Calu3 (cell line): ENCODE data around the gene SLFN12. TPM values are rescaled to one million over a fixed set of nuclear protein-coding genes. Genes with fewer than 3 reads are reported as not detected.
A peak's percentile ranks its signal among the peaks of the same experiment; 100 is the strongest.
"Not testable (repeated sequence)": the region's sequence is repeated elsewhere in the genome, so short reads cannot be mapped to it uniquely, and the experiment has no call there.

Experiments used
- BruUV-seq: library from RNA; stranded (reverse); fragments of 400-500 nt; replicated peaks from 2 replicates; lab custom pipeline; 2021; lab: Mats Ljungman, UMichigan
- CTCF ChIA-PET: fragments of 300-600 bp; sonication (Branson Sonifier 250); formaldehyde crosslinking; loops from one replicate; lab custom pipeline; 2022; ENCODE audit warnings: antibody characterized with exemption; lab: Charles Lee
- DNase-seq: peaks from one replicate; pipeline ENCODE4 v3.0.0; 2022
- H3K27ac Mint-ChIP-seq: one replicate; pipeline ENCODE4 v1.8.0; 2022; ENCODE audit warnings: mixed read lengths; ENCODE audit not compliant: unreplicated experiment
- H3K27me3 Mint-ChIP-seq: one replicate; pipeline ENCODE4 v1.8.0; 2022; ENCODE audit warnings: mixed read lengths; ENCODE audit not compliant: unreplicated experiment
- H3K36me3 Mint-ChIP-seq: one replicate; pipeline ENCODE4 v1.8.0; 2022; ENCODE audit warnings: mild to moderate bottlenecking, moderate library complexity, mixed read lengths; ENCODE audit not compliant: insufficient read depth, unreplicated experiment
- H3K4me1 Mint-ChIP-seq: one replicate; pipeline ENCODE4 v1.8.0; 2022; ENCODE audit warnings: mild to moderate bottlenecking, low read depth, mixed read lengths; ENCODE audit not compliant: unreplicated experiment
- H3K4me3 Mint-ChIP-seq: one replicate; pipeline ENCODE4 v1.8.0; 2022; ENCODE audit warnings: mild to moderate bottlenecking, low read depth, moderate library complexity, mixed read lengths; ENCODE audit not compliant: unreplicated experiment
- H3K9me3 Mint-ChIP-seq: one replicate; pipeline ENCODE4 v1.8.0; 2022; ENCODE audit warnings: low read depth, mixed read lengths; ENCODE audit not compliant: unreplicated experiment
- intact Hi-C: fragments of 100-400 bp; cut with micrococcal nuclease; formaldehyde crosslinking; loops from one replicate; pipeline ENCODE4 v1.10.0; 2022; ENCODE audit not compliant: unreplicated experiment
- total RNA-seq: library from RNA; stranded (reverse); gene quantifications from 2 replicates; pipeline ENCODE4 v1.2.3, GENCODE V29; 2022
- TF ChIP-seq, protein P1 (sequence below): fragments of 200-600 bp; IDR thresholded peaks from one replicate; pipeline ENCODE4 v1.8.0; 2022; ENCODE audit warnings: antibody characterized with exemption; ENCODE audit not compliant: unreplicated experiment

Gene SLFN12
- total RNA-seq, 1 experiment from 2014 or later: 0.54 TPM

- H3K4me3 Mint-ChIP-seq: no peak overlapping the region
- TF ChIP-seq, protein P1, sequence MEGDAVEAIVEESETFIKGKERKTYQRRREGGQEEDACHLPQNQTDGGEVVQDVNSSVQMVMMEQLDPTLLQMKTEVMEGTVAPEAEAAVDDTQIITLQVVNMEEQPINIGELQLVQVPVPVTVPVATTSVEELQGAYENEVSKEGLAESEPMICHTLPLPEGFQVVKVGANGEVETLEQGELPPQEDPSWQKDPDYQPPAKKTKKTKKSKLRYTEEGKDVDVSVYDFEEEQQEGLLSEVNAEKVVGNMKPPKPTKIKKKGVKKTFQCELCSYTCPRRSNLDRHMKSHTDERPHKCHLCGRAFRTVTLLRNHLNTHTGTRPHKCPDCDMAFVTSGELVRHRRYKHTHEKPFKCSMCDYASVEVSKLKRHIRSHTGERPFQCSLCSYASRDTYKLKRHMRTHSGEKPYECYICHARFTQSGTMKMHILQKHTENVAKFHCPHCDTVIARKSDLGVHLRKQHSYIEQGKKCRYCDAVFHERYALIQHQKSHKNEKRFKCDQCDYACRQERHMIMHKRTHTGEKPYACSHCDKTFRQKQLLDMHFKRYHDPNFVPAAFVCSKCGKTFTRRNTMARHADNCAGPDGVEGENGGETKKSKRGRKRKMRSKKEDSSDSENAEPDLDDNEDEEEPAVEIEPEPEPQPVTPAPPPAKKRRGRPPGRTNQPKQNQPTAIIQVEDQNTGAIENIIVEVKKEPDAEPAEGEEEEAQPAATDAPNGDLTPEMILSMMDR: no peak
- H3K9me3 Mint-ChIP-seq: no peaks in the 10 kb centered on the region
- intact Hi-C loops: no loop called here
- CTCF ChIA-PET: no interaction called here
- no TSS peak for BruUV-seq
- no peaks in the 10 kb centered on the region for H3K36me3 Mint-ChIP-seq
- H3K27ac Mint-ChIP-seq: no peak overlapping the region
- no peak for DNase-seq
- H3K27me3 Mint-ChIP-seq: no peaks in the 10 kb centered on the region
- peaks cover 33% of the 10 kb centered on the region for H3K4me1 Mint-ChIP-seq
These were observed 24.8 kb downstream of the SLFN12 start for GRCh38 chr17:35407531-35407930.

DNA sequence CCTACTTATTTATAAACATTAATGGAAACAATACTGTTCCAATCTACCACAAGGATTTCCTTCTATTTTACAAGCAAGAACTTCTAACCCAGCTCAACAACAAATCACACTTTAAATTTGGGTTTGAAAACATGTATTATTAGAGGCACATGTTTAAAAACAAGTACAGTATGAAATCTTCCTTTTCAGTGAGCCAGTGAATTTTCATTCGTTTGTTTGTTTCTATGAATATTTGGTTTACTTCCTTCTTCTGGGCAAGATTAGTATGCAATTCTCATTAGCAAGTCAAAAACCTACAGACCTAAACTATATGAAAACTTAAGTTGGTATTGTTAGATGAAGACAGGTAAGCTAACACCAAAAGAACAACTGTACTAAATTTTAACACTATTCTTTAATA lies 25.7 kb downstream of the SLFN12 start:
- DNase-seq: no peak
- no peak overlapping the region for H3K27ac Mint-ChIP-seq
- H3K9me3 Mint-ChIP-seq: no peaks in the 10 kb centered on the region
- no peak overlapping the region for H3K4me3 Mint-ChIP-seq
- no peaks in the 10 kb centered on the region for H3K27me3 Mint-ChIP-seq
- TF ChIP-seq, protein P1: no peak
- intact Hi-C loops: no loop called here
- CTCF ChIA-PET: no interaction called here
- peaks cover 34% of the 10 kb centered on the region for H3K4me1 Mint-ChIP-seq
- no TSS peak for BruUV-seq
- no peaks in the 10 kb centered on the region for H3K36me3 Mint-ChIP-seq

- H3K36me3 Mint-ChIP-seq: no peaks in the 10 kb centered on the region
- CTCF ChIA-PET: no interaction called here
- H3K9me3 Mint-ChIP-seq: no peaks in the 10 kb centered on the region
- no peaks in the 10 kb centered on the region for H3K27me3 Mint-ChIP-seq
- BruUV-seq: no TSS peak
- TF ChIP-seq, protein P1: no peak
- intact Hi-C loops: no loop called here
- DNase-seq: no peak
- peak overlapping the region; percentile 92 for H3K27ac Mint-ChIP-seq
- H3K4me1 Mint-ChIP-seq: peaks cover 23% of the 10 kb centered on the region
- peak overlapping the region; percentile 36 for H3K4me3 Mint-ChIP-seq
These were observed 27.9 kb downstream of the SLFN12 start for GRCh38 chr17:35404360-35404759.

GRCh38 chr17:35393783-35394182 lies 38.5 kb downstream of the SLFN12 start:
- H3K27me3 Mint-ChIP-seq, intact Hi-C loops, H3K4me1 Mint-ChIP-seq: not testable (repeated sequence)

DNA sequence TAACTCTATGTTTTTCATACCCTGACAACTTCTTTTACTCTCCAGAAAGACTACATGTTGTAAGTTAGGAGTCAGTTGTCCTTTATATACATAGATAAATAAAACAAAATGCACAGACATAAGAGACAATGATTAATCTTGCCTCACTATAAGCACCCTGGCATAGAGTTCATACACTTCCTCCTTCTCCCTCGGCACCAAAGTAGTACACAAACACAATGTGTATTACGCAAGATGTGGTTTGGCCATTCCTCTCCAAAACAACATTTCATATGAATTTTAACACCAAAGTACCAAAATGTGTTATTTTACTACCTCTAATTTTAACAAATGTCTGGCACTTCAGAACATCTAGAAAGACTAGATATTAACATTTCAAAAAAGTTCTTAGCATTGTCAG lies 41.6 kb downstream of the SLFN12 start:
- BruUV-seq: no TSS peak
- H3K4me3 Mint-ChIP-seq: no peak overlapping the region
- no peaks in the 10 kb centered on the region for H3K27me3 Mint-ChIP-seq
- TF ChIP-seq, protein P1: no peak
- H3K9me3 Mint-ChIP-seq: peaks cover 4% of the 10 kb centered on the region
- intact Hi-C loops: no loop called here
- CTCF ChIA-PET: no interaction called here
- no peak for DNase-seq
- no peaks in the 10 kb centered on the region for H3K36me3 Mint-ChIP-seq
- H3K27ac Mint-ChIP-seq: no peak overlapping the region
- peaks cover 8% of the 10 kb centered on the region for H3K4me1 Mint-ChIP-seq

More at GRCh38 chr17:35393783-35394182, 38.5 kb downstream of the SLFN12 start:
- H3K36me3 Mint-ChIP-seq, DNase-seq, H3K9me3 Mint-ChIP-seq, H3K27ac Mint-ChIP-seq, BruUV-seq, CTCF ChIA-PET, H3K4me3 Mint-ChIP-seq: not testable (repeated sequence)
